GM20000 (cell line): ENCODE data around the gene DGKI.

ENCODE experiments used
- DNase-seq: peaks from one replicate; pipeline ENCODE4 v3.0.0; 2012; ENCODE audit warnings: low spot score
- TF ChIP-seq, protein P1 (sequence below): IDR thresholded peaks from 2 replicates; pipeline ENCODE4 v1.5.1; 2012; ENCODE audit warnings: mild to moderate bottlenecking, control low read depth; ENCODE audit errors: extremely low read depth, missing control alignments

The DGKI gene

DNA sequence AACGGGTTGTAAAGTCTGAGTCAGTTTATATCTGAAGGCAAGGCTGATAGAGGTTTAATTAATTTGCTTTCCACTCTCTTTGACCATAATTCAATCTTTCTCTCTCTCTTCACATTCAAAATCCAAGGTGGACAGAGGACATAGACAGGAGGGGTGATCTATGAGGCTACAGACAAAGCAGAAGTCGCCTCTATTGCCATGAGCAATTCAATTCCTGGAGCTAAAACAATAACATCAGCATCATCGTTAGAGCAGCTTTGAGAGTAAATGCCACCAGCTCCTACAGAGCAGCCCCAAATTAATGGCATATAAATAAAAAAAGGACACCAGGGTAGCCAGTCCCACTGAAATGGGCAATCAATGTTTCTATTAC is 93.2 kb downstream of the DGKI start:
- TF ChIP-seq, protein P1, sequence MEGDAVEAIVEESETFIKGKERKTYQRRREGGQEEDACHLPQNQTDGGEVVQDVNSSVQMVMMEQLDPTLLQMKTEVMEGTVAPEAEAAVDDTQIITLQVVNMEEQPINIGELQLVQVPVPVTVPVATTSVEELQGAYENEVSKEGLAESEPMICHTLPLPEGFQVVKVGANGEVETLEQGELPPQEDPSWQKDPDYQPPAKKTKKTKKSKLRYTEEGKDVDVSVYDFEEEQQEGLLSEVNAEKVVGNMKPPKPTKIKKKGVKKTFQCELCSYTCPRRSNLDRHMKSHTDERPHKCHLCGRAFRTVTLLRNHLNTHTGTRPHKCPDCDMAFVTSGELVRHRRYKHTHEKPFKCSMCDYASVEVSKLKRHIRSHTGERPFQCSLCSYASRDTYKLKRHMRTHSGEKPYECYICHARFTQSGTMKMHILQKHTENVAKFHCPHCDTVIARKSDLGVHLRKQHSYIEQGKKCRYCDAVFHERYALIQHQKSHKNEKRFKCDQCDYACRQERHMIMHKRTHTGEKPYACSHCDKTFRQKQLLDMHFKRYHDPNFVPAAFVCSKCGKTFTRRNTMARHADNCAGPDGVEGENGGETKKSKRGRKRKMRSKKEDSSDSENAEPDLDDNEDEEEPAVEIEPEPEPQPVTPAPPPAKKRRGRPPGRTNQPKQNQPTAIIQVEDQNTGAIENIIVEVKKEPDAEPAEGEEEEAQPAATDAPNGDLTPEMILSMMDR, result no peak
- no peak for DNase-seq

DNA sequence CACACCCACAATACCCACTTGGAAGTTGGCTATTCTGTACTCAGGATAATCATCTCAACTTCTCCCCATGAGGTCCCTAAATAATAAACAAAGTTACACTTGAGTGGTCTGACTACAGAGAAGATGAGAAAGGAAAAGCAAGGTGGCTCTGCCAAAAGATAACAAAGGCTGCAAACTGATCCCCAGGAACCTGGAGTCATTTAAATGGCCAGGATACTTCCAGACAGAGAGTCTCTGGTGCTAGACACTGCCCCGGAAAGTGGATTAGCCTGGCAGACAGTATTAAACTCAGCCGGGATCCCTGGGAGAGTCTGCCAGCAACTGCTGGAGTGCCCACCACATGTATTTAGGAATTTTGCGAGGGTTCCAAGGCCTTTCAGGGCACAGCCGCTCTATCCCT is 93.7 kb downstream of the DGKI start:
- no peak for DNase-seq

DNA sequence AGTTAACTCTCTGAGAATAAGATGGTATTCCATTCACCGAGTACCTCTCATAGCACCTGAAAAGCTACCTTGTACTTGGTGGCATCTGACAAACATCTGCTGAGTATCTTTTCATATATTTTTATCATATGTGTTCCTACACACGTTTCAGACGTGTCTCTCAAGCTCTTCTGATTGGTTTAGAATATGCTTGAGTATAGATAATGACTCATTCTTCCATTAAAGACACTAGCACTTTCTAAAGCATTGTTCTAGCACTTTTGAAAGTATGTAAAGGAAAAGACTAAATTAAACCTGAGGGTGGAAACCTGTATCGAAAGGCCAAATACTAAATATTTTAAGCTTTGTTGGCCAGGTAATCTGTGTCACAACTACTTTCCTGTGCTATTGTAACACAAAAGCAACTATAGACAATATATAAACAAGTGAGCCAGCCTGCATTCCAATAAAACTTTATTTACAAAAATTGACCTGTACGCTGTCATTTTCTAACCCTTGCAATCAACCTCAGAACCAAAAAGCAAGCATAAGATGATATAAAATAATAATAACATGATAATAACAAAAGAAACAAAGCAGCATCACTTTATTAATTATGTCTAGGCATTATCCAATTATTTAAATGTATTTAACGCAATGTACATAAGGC is 95.3 kb downstream of the DGKI start:
- no peak for DNase-seq
- TF ChIP-seq, protein P1, result no peak

More for the DNA sequence above, 93.7 kb downstream of the DGKI start:
- TF ChIP-seq, protein P1, result no peak

DNA sequence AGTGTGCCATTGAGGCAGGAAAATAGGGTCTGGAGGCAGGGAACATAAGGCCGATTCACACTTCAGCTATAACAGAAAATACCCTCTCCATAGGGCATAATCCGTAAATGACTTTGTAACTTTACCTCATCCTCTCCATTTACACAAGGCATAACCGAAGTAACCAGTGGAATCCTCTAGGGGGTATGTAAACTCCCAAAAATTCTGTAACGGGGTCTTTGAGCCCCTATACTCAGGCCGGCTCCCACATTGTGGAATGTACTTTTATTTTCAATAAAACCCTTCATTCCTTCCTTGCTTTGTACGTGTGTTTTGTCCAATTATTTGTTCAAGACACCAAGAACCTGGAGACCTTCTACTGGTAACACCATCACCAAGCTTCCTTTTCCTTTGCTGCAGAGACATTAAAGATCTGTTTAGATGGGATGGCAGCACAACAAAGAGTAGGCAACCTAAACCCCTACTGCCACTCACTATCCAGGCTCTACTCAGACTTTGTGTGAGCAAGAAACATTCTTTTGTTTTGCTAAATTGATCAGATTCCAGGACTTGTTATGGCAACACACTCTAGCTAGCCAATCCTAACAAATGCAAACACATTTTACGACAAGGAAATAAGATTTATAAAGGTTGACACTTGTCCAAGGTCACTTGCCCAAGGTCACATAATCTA is 99.3 kb downstream of the DGKI start:
- no peak for DNase-seq
- TF ChIP-seq, protein P1, result no peak

DNA sequence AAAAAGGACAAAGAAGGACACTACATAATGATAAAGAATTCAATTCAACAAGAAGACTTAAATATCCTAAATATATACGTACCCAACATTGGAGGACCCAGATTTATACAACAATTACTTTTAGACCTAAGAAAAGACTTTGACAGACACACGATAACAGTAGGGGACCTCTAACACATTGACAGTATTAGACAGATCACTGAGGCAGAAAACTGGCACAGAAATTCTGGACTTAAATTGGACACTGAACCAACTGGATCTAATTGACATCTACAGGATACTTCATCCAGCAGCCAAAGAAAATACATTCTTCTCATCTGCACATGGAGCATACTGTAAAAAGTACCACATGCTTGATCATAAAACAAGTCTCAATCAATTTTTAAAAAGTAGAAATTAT is 103.8 kb downstream of the DGKI start:
- TF ChIP-seq, protein P1, result no peak
- no peak for DNase-seq

DNA sequence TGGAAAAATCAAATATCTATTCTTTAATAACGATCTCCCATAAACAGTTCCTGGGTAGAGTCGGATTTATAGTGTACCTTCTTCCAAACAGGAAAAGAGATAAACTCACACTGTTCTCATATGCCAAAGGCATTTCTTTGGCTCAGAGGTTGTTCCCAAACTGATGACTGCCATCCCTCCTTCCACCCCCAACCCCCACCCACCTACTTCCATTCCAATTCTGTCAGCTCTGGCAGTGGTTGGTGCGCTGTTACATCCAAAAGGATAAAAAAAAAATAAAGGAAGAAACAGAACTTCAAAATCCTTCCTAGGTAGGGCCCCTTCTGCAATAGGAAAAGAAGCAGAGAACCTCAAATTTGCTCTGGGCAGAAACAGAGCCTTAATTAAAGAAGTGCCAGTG is 104.7 kb downstream of the DGKI start:
- TF ChIP-seq, protein P1, result no peak
- no peak for DNase-seq

DNA sequence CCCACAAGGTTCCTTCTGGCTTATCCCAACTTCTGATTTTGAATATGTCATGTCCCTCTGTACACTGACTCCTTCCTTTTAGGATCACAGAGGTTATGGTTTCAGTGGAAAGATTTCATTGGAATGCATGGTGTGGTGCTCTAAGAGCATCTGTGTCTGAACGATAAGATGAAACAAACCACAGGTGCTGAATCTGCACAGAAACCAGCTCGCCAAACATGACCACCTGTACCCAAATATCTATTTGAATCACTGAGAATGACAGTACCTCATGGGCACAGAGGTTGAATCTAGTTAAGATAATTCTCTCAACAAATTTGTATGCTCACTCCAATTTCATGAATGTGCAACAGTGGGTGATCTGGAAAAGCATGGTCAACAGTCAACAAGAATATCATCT is 105.3 kb downstream of the DGKI start:
- no peak for DNase-seq
- TF ChIP-seq, protein P1, result no peak
